PC-9 (cell line): ENCODE measurements around the gene RNLS. TPM values are rescaled to one million over a fixed set of nuclear protein-coding genes. Genes with fewer than 3 reads are reported as not detected.

Experiments used
- BruUV-seq: library from RNA; stranded (reverse); fragments of 400-500 nt; replicated peaks from 2 replicates; lab custom pipeline; 2021; lab: Mats Ljungman, UMichigan
- CTCF ChIA-PET: fragments of 300-600 bp; sonication (Branson Sonifier 250); formaldehyde crosslinking; loops from one replicate; lab custom pipeline; 2022; ENCODE audit warnings: antibody characterized with exemption; lab: Charles Lee
- POLR2A ChIA-PET: fragments of 300-600 bp; sonication (Branson Sonifier 250); formaldehyde crosslinking; loops from one replicate; lab custom pipeline; 2022; ENCODE audit warnings: antibody characterized with exemption; ENCODE audit not compliant: unreplicated experiment; lab: Charles Lee
- DNase-seq, 2 experiments: peaks; one replicate each; pipeline versions ENCODE4 v3.0.0 to v3.0.0-alpha.2; 2015 to 2022; ENCODE audit warnings: mixed read lengths in 1 of 2
- H2AFZ ChIP-seq: fragments of 200-600 bp; sonication (generic); 2 replicates; pipeline ENCODE4 v1.8.1; 2017; ENCODE audit warnings: antibody characterized with exemption
- H3F3A ChIP-seq: fragments of 200-600 bp; sonication (generic); 2 replicates; pipeline ENCODE4 v1.8.1; 2017; ENCODE audit warnings: antibody characterized with exemption, mild to moderate bottlenecking, low read depth; ENCODE audit not compliant: insufficient read depth
- H3K27ac ChIP-seq: fragments of 200-600 bp; sonication (generic); 2 replicates; pipeline ENCODE4 v1.6.1; 2016; ENCODE audit warnings: mixed run types
- H3K27me3 ChIP-seq: fragments of 200-600 bp; sonication (generic); 2 replicates; pipeline ENCODE4 v1.6.1; 2016; ENCODE audit warnings: low read depth, mixed run types; ENCODE audit not compliant: insufficient read depth
- H3K36me3 ChIP-seq: fragments of 200-600 bp; sonication (generic); 2 replicates; pipeline ENCODE4 v1.6.1; 2016; ENCODE audit warnings: low read depth, mixed run types
- H3K4me1 ChIP-seq: fragments of 200-600 bp; sonication (generic); replicated peaks from 2 replicates; pipeline ENCODE4 v1.6.1; 2016; ENCODE audit warnings: mixed run types; ENCODE audit not compliant: insufficient read depth
- H3K4me2 ChIP-seq: fragments of 200-600 bp; sonication (generic); 2 replicates; pipeline ENCODE4 v1.6.1; 2017; ENCODE audit warnings: mixed run types
- H3K4me3 ChIP-seq: fragments of 200-600 bp; sonication (generic); 2 replicates; pipeline ENCODE4 v1.6.1; 2016; ENCODE audit warnings: mixed run types
- H3K79me2 ChIP-seq: fragments of 200-600 bp; sonication (generic); 2 replicates; pipeline ENCODE4 v1.6.1; 2017; ENCODE audit warnings: low read depth, mixed run types
- H3K9me2 ChIP-seq: fragments of 200-600 bp; sonication (generic); 2 replicates; pipeline ENCODE4 v1.8.1; 2017; ENCODE audit warnings: mild to moderate bottlenecking; ENCODE audit not compliant: insufficient read depth
- H3K9me3 ChIP-seq: fragments of 200-600 bp; sonication (generic); 2 replicates; pipeline ENCODE4 v1.8.1; 2016; ENCODE audit warnings: low read depth; ENCODE audit not compliant: insufficient read depth
- H4K20me1 ChIP-seq: fragments of 200-600 bp; sonication (generic); 2 replicates; pipeline ENCODE4 v1.8.1; 2017; ENCODE audit not compliant: insufficient read depth
- CTCF ChIP-seq: fragments of 200-600 bp; sonication (generic); conservative IDR thresholded peaks from 2 replicates; pipeline ENCODE4 v1.6.1; 2017; ENCODE audit warnings: mixed run types, antibody characterized with exemption, mild to moderate bottlenecking, moderate library complexity
- EZH2 ChIP-seq: fragments of 200-600 bp; sonication (generic); IDR thresholded peaks from 2 replicates; pipeline ENCODE4 v1.8.0; 2017; ENCODE audit warnings: antibody characterized with exemption, low read depth
- intact Hi-C: fragments of 100-400 bp; cut with micrococcal nuclease; formaldehyde crosslinking; loops from one replicate; pipeline ENCODE4 v1.10.0; 2022; ENCODE audit not compliant: unreplicated experiment
- total RNA-seq: library from RNA; stranded (reverse); gene quantifications from 2 replicates; pipeline ENCODE4 v1.2.3, GENCODE V29; 2021

RNLS gene
- total RNA-seq, 1 experiment from 2014 or later, result not detected

GRCh38 chr10:88541116-88541626 lies 41.9 kb downstream of the RNLS start:
- Histone ChIP-seq H3K9me2 (no peaks in the 10 kb centered on the region), H3K4me1 (no peaks in the 10 kb centered on the region), H3K79me2 (no peaks in the 10 kb centered on the region), H3K9me3 (no peaks in the 10 kb centered on the region), H3K27ac (no peak overlapping the region), H3K4me2 (no peak overlapping the region), H3K4me3 (no peak overlapping the region), H3K36me3 (no peaks in the 10 kb centered on the region), H4K20me1 (no peaks in the 10 kb centered on the region), H2AFZ (no peak overlapping the region), H3K27me3 (no peaks in the 10 kb centered on the region), H3F3A (no peaks in the 10 kb centered on the region)
- TF ChIP-seq EZH2 (no peak), CTCF (no peak)
- CTCF ChIA-PET, result no interaction called here
- no peak for DNase-seq
- intact Hi-C loops, result no loop called here
- POLR2A ChIA-PET, result no interaction called here
- no TSS peak for BruUV-seq

- no peaks in the 10 kb centered on the region for H4K20me1 ChIP-seq
- no peaks in the 10 kb centered on the region for H3K36me3 ChIP-seq
- no peak overlapping the region for H3K4me3 ChIP-seq
- no peaks in the 10 kb centered on the region for H3K9me3 ChIP-seq
- H3K27ac ChIP-seq, result no peak overlapping the region
- no peaks in the 10 kb centered on the region for H3K9me2 ChIP-seq
- TF ChIP-seq CTCF (no peak), EZH2 (no peak)
- H3K79me2 ChIP-seq, result no peaks in the 10 kb centered on the region
- no peak for DNase-seq
- no peaks in the 10 kb centered on the region for H3K27me3 ChIP-seq
- no TSS peak for BruUV-seq
- no peak overlapping the region for H2AFZ ChIP-seq
- H3F3A ChIP-seq, result no peaks in the 10 kb centered on the region
- no peaks in the 10 kb centered on the region for H3K4me1 ChIP-seq
- no peak overlapping the region for H3K4me2 ChIP-seq
- intact Hi-C loops, result no loop called here
- CTCF ChIA-PET, result no interaction called here
- POLR2A ChIA-PET, result no interaction called here
Observed at GRCh38 chr10:88540351-88540750, 42.8 kb downstream of the RNLS start.

- intact Hi-C loops, result no loop called here
- no peak overlapping the region for H3K27ac ChIP-seq
Observed at GRCh38 chr10:88538048-88538447, 45.1 kb downstream of the RNLS start.

More at GRCh38 chr10:88538048-88538447, 45.1 kb downstream of the RNLS start:
- H3K4me2 ChIP-seq, result no peak overlapping the region
- H3K9me2 ChIP-seq, result no peaks in the 10 kb centered on the region
- no TSS peak for BruUV-seq
- H3F3A ChIP-seq, result no peaks in the 10 kb centered on the region
- H3K9me3 ChIP-seq, result no peaks in the 10 kb centered on the region
- POLR2A ChIA-PET, result no interaction called here
- H3K27me3 ChIP-seq, result no peaks in the 10 kb centered on the region
- H3K4me3 ChIP-seq, result no peak overlapping the region
- no peak overlapping the region for H2AFZ ChIP-seq
- CTCF ChIA-PET, result no interaction called here
- no peak for TF ChIP-seq EZH2
- no peak for TF ChIP-seq CTCF
- DNase-seq, result no peak
- H3K4me1 ChIP-seq, result no peaks in the 10 kb centered on the region
- no peaks in the 10 kb centered on the region for H3K36me3 ChIP-seq
- no peaks in the 10 kb centered on the region for H3K79me2 ChIP-seq
- no peaks in the 10 kb centered on the region for H4K20me1 ChIP-seq
